GM21360 (cell line): Measurements from ENCODE around the gene NOTCH3.
A peak's percentile ranks its signal among the peaks of the same experiment; 100 is the strongest.

Experiments used
- ATAC-seq: cut with Tn5 transposase; IDR thresholded peaks from one replicate; pipeline ENCODE4 v1.9.1; 2021; ENCODE audit warnings: mild to moderate bottlenecking, moderate library complexity; ENCODE audit not compliant: unreplicated experiment

Gene NOTCH3

DNA sequence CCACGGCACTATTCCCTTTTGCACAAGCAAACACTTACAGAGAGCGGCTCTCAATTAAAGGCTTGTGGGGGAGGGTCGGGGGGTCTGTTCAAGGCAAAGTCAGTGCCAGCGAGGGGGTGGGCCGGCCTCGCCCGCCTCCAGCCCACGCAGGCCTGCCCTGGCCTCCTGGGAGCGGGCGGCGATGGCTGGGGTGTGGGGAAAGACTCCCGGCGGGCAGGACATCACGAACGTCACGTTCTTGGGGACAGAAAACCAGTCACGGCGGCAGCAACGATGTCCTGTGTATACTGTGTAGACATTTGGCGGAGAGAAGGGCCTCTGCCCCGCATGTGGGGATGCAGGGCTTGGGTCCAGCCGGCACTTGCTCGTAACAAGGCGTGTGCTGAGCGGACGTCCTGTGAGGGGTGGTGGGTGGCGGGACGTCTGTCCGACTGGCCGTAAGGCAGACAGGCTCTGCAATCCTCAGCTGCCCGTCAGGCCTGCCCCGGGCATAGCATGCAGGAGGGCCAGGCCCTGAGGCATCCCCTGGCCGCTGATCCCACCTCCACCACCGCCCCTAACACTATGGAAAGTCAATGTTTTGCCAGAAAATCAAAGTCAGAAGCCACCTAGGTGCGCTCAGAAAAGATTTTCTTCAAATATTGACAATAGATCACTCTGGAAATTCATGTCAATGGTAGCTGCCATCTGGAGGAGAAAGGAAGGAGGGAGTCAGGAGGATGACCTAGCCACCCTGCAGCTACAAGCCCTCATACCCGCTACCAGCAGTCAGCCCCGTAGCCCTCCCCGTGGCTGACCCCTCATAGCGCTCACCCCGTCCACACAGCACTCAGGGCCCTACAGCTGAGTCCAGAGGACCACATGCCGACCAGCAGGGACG is 37.2 kb upstream of the NOTCH3 start:
- ATAC-seq, result no peak

DNA sequence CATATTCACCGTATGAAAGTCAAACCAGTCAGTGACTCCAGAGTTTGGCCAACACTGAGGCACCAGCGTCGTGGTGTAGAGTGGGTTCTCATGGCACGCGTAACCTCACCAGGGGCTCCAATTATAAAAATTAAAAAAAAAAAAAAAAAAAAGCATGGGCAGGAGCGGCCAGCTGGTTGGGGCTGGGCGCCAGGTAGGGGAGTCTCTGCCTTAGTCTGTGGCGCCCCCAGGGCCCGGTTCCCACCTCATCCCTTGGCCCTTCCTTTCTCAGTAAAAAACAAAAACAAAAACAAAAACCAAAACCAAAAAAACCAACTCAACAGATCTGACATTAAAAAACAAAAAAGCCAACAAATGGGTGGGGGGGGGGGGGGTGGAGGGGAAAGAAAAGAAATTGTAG is 36.1 kb upstream of the NOTCH3 start:
- no peak for ATAC-seq

DNA sequence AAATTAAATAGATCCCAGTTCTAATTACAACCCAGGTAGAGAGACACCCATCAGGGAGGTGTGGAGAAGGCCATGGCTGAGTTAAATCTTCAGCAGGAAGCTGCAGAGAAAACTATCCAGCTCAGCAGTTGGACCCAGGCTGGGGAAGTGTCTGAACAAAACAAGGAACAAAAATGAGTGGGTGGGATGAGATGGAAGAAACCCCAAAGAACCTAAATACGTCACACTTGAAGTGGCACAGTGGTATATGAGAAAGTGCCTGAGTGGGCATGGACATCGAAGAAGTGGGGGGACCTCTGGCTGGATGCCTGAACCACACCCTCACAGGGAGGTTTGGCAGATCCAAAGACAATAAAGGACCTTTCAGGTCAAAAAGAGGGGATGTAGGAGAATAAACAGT is 35.0 kb upstream of the NOTCH3 start:
- no peak for ATAC-seq

DNA sequence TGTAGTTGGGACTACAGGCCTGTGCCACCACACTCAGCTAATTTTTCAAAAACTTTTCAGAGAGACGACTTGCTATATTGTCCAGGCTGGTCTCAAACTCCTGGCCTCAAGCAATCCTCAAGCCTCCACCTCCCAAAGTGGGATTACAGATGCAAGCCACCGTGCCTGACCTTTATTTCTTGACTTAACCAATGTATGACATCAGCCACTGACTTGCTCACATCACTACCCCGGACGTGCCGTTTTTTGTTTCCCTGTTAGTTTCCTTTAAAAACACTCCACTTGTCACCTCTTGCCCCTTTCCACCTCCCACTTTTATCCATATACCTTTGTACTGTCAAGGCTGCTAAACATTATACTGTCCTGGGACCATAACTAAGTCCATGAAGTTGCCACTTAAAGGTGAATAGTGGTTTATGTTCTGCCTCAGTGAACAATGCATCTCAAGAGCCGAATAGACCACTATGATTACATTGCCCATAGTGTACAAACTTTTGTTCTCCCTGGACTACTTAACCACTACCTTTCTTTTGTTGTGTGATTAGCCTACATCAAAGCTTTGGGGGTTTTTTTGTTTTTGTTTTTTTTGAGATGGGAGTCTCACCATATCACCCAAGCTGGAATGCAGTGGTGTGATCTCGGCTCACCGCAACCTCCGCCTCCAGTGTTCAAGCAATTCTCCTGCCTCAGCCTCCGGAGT is 33.8 kb upstream of the NOTCH3 start:
- ATAC-seq, result no peak

DNA sequence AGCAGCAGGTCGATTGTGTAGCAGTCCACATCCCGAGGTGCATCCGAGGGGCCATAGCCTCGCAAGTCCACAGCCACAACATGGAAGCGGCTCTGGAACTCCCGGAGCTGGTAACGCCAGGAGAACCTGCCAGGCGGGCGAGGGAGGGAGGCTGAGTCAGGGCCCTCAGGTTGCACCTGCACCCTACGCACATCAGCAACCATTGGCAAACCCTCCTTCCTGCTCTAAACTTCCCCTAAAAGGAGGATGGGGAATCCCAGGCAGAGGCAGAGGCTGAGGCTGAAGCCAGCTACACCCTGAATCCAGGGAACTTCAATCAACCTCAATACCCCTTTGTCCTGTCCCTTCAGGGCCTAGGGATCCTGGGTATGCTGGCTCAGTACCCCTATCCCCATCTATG is 30.5 kb upstream of the NOTCH3 start:
- no peak for ATAC-seq

DNA sequence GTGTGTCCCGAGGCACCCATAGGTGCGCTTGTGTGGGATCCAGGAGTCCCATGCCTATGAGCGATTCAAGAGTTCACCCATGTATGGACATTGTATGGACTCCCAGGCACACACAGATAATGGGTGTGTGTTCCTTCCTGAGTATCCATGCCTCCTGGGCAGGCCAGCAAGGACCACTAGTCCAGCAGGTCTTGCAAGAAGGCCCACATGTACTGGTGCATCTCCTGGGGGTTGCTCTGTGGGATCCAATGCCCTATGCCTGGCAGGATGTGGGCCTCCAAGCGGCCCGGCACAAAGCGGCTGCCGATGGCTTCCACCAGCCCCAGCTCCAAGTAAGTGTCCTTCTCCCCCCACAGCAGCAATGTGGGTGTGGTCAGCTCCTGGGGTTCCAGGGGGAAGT is 26.5 kb upstream of the NOTCH3 start:
- ATAC-seq, result no peak

DNA sequence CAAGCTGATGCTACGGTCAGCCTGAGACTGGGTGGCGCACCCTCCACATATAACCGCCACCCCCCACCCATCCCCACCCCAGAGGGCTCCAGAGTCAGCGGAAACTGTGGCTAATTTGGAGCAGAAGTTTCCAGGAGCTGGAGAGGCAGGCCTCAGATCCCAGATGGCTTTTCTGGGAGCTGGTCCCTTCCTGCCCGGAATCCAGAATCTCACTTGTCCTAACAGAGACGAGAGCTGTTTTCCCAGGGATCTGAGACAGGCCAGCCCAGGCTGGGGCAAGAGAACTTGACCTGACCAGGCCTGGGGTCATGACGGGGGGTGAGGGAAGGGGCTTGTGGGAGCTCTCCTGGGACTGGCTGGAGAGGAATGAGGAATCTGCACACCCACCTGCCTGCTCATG is 25.0 kb upstream of the NOTCH3 start:
- ATAC-seq, result no peak

DNA sequence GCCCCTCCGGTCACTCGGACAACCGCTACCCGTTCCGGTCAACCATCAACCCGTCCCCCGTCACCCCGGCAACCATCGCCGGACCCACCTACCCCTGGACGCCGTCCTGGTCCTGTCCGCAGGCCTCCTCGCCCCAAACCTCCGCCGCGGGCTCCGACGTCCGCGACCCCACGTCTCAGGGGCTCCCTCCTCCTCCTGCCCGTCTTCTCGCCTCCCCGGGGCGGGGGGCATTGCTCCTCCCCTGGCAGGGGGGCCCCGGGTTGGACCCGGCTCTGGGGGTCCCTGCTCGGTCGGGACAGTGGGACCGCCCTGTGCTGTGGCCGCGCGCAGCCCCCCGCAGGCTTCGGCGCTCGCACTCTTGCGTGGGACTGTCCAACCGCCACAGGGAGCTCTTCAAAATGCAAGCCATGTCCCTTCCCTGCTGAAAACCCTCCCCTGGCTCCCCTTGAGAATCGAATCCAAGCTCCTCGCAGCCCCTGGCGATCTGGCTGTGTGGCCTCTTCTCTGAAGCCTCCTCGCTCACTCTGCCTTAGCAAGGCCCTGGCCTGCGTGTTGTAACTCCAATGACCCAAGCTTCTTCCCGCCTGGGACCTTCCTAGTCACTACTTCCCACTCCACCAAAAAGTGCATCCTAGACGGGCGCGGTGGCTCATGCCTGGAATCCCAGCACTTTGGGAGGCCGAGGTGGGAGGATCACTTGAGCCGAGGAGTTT is 23.0 kb upstream of the NOTCH3 start:
- no peak for ATAC-seq

DNA sequence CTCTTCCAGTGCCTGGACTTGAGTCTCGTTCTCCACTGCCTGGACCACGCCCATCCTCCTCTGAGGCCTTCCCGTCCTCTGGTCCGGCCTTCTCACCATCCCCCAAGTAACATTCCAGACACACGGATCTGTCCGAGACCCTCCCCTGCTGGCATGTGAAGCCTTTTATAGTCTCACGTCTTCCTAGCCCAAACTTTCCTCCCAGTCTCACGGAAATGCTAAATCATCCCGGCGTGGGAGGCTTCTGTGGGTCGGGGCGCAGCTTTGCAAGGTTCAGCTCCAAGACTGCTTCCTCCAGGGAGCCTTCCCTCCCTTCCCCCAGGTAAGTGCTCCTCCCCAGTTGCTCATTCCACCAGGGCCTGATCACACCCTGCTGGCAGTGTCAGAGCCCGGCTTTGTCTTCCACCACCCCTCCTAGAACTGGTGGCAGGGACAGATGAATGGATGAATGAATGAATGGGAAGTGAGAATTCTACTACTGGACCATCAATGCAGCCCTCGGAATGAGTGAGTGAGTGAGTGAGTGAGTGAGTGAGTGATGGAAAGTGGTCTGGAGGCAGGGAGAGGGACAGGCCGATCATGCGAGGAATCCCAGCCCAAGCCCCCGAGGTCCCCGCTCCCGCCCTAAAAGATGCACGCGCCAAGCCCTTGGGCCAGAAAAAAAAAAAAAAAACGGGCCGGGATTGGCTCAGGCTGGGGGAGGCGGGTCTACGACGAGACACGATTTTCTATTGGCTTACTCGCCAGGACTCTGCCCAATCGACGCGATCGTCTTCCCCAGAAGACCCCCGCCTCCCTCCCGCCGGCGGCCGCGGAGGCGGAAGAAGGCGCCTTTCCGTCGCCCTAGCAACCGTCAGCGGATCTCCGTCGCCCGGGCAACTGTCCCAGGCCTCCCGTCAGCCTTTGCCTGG is 22.2 kb upstream of the NOTCH3 start:
- ATAC-seq, result peak; percentile 74

DNA sequence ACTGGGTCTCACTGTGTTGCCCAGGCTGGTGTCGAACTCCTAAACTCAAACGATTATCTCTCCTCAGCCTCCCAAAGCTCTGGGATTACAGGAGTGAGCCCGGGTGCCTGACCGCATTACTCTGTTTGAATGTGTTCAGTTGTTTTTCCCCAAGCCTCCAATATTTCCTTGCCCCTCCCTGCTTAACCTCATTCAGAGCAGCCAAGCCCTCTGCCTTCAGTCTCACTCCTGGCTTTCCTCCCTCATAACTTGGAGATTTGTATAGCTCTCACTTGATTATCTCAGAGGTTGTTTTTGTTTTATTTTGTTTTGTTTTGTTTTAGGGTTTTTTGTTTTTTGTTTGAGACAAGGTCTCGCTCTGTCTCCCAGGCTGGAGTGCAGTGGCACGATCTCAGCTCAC is 20.0 kb upstream of the NOTCH3 start:
- ATAC-seq, result no peak

DNA sequence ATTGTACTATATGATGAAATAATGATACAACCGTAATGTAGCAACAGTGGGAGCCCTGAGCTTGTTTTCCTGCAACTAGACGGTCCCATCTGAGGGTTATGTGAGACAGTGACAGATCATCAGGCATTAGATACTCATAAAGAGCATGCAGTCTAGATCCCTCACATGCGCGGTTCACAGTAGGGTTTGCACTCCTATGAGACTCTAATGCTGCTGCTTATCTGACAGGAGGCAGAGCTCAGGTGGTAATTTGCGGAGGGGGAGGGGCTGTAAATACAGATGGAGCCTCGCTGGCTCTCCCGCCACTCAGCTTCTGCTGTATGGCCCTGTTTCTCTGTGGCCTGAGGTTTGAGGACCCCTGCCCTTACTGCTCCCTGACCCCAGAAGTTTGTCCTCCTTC is 17.7 kb upstream of the NOTCH3 start:
- ATAC-seq, result no peak

DNA sequence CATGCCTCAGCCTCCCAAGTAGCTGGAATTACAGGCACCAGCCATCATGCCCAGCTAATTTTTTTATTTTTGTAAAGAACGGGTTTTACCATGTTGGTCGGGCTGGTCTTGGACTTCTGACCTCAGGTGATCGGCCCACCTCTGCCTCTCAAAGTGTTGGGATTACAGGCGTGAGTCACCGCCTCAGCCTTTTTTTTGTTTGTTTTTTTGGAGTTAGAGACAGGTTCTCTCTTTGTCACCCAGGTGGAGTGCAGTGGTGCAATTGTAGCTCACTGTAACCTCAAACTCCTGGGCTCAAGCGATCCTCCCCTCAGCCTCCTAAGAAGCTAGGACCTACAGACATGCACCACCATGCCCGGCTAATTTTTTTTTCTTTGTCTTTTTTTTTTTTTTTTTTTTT is 15.6 kb upstream of the NOTCH3 start:
- no peak for ATAC-seq

DNA sequence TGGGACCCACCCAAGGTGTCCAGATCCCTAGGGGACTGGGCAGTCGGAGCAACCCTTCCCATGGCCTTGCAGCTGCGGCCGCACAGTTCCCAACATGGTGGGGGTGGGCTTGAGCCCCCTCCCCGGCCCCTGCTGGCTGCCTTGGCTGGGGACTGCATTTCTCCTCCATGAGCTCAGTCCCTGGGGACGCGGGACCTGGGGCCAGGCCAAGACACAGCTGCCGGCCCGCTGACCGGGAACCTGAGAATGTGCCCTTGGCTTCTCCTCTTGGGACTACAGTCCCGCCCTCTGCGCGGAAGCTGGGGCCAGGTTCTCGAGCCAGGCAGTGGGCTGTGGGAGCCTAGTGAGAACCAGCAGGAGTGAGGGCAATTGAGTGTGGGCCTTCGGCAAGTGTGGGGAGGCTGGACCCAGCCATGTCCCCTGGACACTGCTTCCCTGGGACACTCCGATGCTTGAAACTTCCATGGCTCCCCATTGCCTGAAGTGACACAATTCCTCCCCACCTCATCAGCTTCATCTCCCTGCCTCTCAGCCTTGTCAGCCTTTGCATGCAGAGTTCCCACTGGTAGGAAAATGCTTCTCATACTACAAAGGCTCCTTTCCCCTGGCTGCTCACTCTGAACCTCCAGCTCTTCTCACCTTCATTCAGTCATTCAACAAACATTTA is 13.1 kb upstream of the NOTCH3 start:
- ATAC-seq, result no peak

DNA sequence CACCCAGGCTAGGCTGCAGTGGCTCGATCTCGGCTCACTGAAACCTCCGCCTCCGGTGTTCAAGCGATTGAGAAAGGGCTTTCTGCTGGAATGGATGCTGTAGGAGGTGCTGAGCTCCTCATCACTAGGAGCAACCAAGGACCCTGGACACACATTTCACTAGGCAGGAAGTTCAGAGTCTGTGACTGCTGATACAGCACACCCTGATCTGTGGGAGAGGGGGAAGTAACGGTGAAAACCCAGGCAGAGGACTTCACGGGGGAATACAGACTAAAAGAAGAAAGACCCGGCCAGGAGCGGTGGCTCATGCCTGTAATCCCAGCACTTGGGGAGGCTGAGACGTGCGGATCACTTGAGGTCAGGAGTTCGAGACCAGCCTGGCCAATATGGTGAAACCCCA is 11.9 kb upstream of the NOTCH3 start:
- no peak for ATAC-seq

DNA sequence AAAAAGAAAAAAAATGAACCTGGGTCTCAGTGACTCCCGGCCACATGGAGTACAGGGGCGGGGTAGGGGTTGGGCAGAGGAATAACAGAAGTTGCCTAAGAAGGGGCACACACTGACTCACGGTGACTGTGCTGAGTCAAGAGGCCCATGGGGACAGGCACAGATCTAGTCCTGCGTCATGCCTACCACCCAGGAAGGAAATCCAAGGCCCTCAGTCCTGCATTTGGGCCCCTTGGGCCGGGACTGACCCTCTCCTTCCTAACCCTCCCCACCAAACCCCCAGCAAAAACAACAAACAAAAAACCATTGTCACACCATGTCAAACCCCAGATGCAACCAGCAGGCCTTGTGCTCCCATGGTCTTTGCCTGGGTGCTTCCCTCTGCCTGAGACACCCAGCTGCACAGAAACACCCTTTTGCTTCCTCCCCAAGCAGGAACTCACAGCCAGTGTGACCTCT is 9.6 kb upstream of the NOTCH3 start:
- no peak for ATAC-seq

DNA sequence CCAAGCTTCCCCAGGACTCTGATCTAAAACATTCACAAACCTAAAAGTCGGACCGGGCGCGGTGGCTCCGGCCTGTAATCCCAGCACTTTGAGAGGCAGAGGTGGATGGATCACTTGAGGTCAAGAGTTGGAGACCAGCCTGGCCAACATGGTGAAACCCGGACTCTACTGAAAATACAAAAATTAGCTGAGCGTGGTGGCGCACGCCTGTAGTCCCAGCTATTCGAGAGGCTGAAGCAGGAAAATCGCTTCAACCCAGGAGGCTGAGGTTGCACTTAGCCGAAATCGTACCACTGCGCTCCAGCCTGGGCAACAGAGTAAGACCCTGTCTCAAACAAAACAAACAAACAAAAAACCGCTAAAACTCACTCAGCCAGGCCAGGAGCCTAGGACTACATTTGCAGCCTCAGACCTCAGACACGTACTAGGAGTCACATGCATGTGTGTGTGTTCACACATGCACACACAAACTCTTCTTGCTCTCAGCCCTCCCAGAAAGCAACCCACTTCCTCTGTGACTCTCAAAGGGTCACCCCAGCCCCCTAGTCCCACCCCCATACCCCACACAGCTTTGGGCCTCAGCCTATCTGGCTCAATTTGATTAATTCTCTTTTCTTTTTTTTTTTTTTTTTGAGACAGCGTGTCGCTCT is 704 bp upstream of the NOTCH3 start:
- ATAC-seq, result no peak

DNA sequence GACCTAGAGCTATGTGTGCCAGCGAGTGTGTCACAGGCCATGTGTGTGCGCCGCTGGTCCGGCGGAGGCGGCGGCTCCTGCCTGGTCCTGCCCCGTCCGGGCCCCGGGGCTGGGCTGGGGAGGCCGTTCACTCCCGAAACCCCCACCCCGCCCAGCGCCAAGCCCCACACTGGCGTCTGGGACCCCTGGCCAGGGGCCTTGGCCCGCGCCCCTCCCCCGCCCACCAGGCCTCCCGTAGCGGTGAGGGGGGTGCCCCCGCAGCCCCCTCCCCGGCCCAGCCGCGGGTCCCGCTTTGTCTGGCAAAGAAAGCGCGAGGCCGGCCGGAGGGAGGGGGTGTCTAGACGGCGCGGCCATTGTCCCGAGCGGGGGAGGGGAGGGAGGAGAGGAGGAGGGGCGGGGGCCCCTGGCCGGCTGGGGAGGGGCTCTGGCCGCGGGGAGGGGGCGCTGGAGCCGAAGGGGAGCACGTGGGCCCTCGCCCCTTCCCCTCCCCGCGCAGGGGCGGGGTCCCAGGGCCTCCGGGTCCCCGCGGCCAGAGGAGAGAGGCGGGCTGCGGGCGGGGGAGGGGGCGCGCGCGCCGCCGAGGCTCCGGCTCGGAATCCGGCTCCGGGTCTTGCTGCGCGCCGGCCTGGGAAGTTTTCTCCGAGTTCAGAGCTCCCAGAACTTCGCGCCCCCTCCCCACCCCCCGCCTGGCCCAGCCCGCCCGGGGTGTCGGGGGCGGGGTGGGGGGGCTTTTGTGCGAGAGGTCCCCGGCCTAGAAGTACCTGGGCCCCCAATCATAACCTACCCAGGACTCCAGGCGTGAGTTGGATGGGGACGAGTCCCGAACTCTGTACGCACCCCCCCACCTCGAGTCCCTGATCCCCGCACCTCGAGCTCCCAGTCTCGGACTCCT is 888 bp downstream of the NOTCH3 start:
- ATAC-seq, result no peak

DNA sequence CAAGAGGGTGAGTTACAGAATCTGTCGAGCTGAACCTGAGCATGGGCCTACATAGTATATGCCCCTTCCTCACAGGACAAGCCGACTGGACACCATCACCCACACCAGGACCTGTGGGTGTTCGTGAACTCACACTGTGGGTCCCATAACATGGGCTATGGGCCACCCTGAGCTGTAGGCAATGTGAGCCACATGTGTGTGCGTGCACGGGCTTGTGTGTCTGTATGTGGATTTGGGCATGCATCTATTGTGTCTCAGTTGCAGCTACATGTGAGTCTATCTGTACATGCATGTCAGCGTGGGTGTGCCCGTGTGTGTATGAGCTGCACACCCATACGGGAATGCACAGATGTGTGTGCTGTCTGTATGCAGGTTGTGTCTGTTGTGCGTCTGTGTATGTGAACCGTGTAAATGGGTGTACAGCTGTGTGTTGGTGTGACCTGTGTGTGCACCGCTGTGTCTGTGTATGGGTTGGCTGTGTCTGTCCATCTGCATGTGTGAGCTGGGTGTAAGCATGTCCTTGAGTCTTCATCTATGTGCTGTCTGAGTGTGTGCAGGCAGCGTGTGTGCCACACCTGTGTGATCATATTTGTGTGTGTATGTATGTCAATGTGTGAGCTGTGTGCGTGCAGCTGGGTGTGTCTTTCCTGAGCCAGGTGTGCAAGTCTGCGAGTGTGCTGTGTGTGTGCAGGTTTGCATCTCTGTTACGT is 1.7 kb downstream of the NOTCH3 start:
- no peak for ATAC-seq
